ENCODE results near the gene ARHGEF28.

Gene ARHGEF28

DNA sequence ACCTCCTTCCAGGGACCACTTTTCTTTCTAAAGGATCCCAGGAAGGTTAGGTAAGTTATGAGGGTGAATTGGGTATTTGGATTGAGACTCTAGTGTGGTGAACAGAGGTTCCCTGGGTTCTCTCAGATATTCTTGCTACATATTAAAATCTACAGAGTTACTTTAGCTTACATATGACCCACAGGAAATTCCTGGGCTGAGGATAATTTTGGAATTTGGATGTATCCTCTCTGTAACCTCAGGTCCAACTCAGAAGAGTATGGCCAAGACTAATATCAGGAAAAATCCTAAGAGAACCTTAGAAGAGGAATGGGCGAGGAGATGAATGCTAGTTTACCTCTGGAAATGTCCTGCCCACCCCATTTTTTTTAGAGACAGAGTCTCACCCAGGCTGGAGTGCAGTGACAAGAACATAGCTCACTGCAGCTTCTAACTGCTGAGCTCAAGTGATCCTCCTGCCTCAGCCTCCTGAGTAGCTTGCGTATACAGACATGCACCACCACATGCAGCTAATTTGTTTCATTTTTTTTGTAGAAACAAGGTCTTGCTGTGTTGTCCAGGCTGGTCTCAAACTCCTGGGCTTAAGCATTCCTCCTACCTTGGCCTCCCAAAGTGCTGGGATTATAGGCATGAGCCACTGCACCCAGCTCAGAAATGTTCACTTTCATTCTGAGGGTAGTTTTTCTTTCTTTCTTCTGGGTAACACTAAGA, 196.4 kb downstream of the ARHGEF28 start:
- DNase-seq (ENCODE audit: low spot score) = no peak

DNA sequence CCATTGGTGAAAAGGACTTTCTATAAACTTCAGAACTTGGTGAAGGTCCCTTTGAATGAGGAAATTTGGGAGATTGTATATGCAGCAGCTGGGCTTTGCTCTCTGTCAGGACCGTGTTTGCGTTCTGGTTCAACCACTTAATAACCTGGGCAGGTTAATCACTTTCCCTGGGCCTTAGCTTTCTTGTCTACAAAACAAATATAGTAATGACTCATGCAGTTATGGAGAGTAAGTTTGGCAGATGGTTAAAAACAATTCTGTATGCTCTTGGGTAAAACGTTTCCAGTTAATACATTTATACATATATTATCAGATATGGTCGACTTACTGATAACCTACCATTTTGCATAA, 197.0 kb downstream of the ARHGEF28 start:
- DNase-seq (ENCODE audit: low spot score) = no peak

DNA sequence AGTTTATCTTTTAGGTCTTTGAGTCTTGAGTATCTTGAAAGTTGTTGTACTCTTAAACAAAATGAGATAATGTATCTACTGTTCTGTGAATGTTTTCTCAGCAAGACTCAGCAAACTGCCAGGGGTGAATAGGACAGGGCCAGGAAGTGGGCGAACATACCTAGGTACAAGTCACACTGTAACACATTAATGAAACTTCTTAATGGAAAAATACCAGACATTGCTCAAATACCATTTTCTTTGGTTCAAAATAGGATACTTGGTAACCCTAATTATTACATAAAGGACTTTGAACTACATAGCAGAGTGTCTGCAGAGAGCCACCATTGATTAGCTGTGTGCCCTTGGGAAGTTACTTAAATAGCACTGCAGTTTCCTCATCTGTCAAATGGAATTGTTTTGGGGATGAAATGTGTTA, 197.5 kb downstream of the ARHGEF28 start:
- no peak for DNase-seq (ENCODE audit: low spot score)

DNA sequence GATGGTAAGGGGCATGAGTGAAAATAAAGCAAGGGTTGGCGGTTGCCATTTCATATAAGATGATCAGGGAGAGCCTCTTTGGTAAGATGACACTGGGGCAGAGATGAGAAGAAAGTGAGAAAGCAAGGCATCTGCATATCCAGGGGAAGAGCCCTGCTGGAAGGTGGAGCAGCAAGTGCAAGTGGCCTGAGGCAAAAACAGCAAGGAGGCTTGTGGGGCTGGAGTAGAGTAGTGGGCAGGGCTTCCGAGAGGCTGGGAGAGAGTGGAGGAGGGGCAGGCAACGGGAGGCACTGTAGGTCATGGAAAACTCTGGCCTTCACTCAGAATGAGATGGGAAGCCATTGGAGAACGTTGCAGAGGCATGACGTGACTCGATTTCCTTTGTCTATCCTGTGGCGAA, 199.2 kb downstream of the ARHGEF28 start:
- DNase-seq (ENCODE audit: low spot score) = no peak

DNA sequence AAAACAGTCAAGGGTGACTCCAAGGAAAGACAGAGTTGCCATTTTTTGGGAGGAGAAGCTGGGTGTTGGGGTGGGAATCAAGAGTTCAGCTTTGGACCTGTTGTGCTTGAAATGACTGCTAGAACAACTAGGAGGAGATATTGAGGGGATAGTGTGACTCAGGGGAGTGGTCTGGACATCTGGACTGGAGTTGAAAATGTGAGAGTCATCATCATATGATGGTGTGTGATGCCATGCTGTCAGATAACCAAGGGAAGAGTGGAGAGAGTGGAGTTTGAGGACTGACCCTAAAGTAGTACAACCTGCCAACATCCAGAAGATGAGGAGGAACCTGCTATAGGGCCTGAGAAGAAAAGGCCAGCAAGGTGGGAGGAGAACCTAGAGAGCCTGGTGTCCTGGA, 199.7 kb downstream of the ARHGEF28 start:
- DNase-seq (ENCODE audit: low spot score) = no peak

DNA sequence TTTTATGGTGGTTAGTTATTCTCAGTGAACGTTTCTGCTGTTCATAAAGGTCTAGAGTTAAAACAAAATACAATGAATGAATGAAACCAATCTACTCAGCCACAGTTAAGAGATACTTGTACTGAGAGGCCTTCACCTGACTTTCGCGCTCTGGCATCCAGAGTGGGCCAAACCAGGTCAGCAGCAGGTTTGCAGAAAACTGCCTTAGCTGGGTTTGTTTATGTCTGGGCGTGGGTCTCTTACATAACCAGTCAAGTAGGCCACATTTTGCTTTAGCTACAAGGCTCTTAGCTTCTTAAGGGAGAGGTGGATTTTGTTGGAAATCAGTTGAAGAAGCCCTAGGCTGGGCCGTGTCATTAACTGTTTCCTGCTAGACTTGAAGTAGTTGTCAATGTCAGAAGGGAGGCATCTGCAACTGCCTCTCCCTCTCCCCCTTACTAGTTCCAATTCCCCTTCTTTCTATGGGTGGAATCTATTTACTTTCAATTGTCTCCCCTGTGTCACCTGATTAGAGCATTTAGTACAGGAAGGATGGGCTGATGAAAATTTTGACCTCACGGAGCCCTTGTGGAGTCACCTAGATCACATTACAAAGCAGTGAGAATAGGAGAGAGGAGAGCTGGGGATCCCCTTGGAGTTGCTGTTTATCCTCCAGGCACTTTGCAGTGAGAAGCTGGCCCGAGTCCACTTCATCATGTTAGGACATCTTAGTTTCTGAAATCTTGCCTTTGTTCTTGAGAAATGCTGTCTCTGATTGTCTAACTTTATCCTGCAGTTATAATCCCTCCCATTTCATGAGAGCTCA, 200.5 kb downstream of the ARHGEF28 start:
- DNase-seq (ENCODE audit: low spot score) = no peak

DNA sequence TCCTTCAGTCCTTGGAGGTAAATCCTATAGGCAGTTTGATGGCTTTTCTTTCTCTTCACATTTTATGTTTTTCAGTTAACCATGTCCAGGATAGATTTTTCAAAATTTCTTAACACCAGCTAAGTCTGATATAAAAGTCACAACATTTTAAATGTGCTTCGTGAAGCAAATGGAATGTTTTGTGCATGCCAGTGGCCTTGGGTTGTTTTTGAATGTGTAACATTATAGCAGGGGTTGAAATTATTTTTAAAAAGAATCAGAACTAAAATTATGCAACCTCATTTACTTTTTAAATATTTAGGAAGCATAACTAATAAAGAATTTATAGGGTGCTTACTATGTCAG, 201.1 kb downstream of the ARHGEF28 start:
- no peak for DNase-seq (ENCODE audit: low spot score)

DNA sequence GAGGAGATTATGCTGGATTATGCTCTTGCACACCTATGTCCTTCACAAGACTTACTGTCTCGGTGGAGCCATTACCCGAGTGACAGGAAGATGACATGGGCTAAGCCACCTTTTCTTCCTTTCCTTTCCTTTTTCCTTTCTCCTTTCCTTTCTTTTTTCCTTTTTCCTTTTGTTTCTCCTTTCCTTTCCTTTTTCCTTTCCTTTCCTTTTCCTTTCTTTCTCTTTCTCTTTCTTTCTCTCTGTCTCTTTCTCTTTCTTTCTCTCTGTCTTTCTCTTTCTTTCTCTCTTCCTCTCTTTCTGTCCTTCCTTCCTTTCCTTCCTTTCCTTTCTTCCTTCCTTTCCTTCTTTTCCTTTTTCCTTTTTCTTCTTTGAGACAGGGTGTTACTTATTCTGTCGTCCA, 202.5 kb downstream of the ARHGEF28 start:
- DNase-seq (ENCODE audit: low spot score) = no peak

DNA sequence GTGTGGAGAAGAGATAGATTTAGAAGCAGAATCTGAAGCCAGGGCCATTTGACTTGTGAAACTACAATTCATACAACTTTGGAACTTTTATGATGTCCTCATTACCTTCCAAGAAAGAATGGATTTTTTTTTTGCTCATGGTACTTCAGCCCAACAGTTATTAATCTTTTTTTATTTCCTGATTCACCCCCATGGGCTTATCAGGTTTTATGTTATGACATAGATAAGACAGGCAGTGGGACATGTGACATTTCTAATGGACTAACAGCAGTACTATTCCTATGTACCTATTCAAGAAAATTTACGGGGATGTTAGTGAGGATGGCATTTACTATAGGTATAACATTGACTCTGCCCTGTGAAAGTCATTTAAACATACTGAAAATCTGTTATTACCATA, 204.7 kb downstream of the ARHGEF28 start:
- no peak for DNase-seq (ENCODE audit: low spot score)

DNA sequence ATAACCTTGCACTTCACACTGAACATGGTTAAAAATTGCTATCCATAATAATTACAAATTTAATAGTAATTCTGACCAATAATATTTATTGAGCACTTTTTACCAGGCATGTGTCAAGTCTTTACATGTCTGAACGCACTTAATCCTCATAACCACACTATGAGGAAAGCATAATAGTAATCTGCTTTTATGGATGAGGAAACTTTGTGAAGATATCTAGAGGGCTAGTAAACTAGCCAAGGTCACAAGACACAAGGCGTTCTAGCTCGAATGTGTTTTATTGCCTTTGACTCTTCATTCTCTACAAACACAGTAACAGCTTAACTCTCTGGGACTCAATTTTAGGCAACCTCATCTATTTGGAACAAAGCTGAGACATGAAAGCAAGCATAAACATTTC, 205.1 kb downstream of the ARHGEF28 start:
- DNase-seq (ENCODE audit: low spot score) = no peak

DNA sequence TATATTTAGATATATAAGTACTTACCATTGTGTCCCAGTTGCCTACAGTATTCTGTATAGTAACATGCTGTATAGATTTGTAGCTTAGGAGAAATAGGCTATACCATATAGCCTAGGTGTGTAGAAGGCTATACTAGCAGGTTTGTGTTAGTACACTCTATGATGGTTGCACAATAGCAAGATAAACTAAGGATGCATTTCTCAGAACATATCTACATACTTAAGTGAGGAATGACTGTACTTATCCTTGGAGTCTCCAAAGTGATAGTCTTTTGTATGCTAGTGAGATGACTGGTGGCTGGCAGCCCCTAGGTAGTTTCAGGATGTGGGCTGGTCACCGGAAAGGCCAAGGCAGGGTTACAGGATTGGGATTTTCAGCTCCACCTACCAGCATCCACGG, 208.7 kb downstream of the ARHGEF28 start:
- DNase-seq (ENCODE audit: low spot score) = no peak

DNA sequence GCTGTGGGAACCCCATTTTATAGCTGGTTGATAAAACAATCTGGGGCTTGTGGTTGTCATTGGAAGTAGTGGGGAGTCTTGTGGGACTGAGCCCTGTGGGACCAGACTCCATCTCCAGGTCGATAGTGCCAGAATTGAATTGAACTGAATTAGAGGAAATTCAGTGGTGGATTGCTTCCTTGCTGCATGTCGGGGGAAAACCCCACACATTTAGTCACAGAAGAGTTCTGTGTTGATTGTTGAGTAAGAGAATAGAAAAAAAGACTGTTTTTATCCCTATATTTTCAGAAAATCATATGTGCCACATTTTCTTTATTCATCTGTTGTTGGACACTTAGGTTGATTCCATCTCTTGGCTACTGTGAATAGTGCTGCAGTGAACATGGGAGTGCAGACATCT, 209.7 kb downstream of the ARHGEF28 start:
- no peak for DNase-seq (ENCODE audit: low spot score)

DNA sequence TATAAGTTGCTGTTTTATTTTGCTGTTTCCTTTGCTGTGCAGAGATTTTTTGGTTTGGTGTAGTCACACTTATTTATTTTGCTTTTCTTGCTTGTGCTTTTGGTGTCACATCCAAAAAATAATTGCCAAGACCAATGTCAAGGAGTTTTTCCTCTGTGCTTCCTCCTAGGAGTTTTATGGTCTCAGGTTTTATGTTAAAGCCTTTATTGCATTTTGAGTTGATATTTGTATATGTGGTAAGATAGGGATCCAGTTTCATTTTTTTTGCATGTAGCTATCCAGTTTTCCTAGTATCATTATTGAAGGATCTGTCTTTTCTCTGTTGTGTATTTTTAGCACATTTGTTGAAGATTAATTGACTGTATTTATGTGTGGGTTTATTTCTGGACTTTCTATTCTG, 210.6 kb downstream of the ARHGEF28 start:
- no peak for DNase-seq (ENCODE audit: low spot score)

DNA sequence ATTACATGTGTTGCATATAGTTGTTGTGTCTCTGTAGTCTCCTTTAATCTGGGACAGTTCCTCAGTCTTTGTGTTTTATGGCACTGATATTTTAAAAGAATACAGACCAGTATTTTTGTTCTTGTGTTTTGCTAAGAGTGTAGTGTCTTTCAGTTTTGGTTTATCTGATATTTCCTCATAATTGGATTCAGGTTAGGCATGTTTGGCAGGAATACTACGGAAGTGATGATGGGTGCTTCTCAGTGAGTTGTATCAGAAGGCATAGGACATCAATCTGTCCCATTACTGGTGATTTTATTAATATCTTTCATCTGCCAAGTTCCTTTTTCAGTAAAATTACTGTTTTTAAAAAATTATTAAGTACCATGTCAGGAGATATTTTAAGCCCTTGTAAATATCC, 212.9 kb downstream of the ARHGEF28 start:
- DNase-seq (ENCODE audit: low spot score) = no peak

DNA sequence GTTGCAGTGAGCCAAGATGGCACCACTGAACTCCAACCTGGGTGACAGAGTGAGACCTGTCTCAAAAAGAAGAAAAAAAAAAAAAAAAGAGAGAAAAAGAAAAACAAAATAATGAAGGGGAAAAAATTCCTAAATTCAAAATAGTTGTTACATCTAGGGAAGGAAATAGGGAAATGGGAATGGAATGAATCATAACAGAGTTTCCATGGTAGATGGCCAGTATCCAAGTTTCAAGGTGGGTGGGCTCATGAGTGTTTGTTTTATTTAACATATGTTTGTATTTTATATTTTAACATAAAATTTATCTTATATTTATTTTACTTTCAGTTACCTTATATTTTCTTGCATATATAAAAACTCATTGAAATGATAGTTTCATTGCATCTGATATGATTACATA, 215.6 kb downstream of the ARHGEF28 start:
- no peak for DNase-seq (ENCODE audit: low spot score)

DNA sequence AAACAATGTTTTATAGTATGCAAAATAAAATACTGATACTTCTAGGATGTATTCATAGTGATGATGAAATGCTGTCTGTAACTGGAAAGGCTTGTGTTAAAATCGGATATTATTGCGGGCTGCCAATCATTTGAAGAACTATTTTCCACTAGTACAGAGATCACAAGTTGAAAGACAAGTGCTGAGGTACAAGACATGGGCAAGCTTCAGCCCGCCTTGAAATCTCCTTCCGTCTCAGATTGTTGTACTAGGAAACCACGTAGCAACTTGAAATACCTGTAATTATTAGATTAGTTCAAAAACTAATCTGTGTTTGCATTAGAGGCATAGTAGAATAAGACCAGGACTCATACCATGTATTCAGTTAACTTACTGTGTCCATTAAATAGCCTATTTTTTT, 218.2 kb downstream of the ARHGEF28 start:
- no peak for DNase-seq (ENCODE audit: low spot score)

DNA sequence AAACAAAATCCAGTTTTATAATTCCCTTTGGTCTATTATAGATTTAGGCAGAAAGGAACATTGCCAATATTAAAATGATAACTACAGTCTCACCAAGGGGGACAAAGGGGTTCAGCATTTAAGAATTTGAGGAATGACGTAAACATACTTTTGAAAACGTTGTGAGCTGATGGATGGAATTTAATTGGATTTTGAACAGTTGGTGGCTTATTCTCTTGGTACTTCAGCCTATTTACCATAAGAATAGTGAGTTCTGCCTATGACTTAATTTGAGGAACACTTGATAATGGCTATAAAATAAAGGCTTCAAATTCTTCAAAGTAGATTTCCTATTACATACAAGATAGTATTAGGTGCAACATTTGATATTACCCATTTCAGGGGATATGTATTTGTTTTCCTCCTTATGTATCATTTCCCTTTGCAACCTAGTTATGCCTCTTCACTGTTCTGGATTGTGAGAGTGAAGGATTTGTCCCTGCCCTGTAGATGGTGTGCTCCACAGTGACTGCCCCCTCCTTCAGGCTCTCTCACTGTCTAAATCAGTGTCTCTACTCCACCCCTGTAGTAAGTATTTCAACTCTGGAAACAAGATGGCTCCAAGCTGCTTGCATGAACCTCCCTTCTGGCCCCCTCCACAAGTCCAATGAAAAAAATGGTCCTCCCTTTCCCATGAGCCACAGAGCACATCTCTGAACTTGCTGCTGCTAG, 225.6 kb downstream of the ARHGEF28 start:
- DNase-seq (ENCODE audit: low spot score) = no peak

DNA sequence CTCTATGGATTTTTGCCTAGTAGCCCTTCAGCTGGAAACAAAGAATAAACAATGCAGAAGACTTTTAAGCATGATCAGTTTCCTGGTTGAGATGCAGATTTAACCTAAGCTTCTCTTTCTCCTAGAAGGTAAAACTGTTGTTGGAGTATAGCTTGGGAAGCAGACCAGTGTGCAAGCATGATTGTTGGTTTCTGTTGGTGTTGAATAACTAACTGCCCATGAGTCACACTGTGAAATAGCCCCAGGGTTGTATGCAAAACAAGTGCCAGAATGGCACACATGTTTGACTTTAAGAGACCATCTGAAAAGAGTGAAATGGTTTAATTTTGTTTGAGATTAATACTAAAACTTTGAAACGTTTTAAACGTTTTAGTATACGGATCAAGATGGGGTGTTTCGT, 227.1 kb downstream of the ARHGEF28 start:
- no peak for DNase-seq (ENCODE audit: low spot score)

DNA sequence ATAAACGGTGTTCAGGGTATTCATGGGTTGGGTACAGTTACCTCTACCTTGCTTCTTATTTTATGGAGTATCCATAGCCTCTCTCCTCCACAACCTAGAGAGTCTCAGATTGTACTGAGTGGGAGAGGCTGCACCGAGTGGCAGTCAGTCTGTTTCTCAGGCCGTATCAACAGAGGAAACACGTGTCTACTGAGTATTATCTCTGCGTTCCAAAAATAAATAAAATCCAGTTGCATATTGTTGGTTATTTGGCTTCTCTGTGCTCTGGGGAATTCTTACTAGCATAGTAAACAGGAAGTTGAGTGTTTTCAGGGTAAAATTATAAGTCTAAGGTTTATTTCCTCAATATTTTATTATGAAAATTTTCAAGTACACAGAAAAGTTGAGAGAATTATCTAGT, 231.0 kb downstream of the ARHGEF28 start:
- peak; percentile 40 for DNase-seq (ENCODE audit: low spot score)

DNA sequence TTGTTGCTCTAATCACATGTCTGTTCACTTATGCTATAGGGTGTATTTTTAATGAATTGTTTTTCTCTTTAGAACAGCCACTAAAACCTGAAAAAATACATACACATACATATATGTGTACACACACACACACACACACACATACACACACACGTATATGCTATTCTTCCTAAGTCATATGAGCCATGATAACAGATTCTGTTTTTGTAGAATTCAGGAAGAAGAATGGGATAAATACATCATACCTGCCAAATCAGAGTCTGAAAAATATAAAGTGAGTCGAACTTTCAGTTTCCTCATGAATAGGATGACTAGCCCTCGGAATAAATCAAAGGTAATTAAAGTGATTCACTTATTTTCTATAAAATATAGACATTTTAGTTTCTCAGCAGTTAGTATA, 231.4 kb downstream of the ARHGEF28 start:
- DNase-seq (ENCODE audit: low spot score) = no peak

DNA sequence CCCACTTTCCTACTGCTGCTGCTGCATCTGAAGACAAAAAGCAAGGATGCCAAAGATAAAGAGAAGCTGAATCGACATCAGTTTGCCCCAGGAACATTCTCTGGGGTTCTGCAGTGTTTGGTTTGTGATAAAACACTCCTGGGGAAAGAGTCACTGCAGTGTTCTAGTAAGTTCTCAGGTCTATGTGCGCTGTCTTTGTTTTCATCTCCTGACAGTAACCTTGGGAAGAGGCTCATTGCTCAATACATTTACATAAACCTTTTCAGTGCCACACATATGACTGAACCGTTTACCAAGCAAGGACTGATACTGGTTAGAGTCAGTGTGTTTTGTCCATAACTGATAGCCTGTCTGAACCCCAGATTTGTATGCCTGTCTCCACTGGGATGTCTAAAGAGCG, 232.1 kb downstream of the ARHGEF28 start:
- DNase-seq (ENCODE audit: low spot score) = no peak

DNA sequence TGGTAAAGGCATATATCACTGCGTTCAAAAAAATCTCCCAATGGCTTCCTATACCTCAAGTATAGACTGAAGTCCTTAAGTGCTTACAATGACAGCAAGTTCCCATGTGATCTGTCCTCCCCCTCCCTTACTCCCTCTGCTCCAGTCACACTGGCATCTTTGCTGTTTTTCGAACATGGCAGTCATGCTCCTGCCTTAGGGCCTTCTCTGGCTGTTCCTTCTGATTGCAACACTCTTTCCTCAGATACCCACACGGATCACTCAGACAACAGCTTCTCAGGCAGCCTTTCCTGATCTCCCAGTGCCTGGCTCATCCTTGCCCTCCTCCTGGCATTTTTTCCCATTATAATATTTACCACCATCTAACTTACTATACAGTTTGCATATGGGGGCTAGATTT, 232.8 kb downstream of the ARHGEF28 start:
- no peak for DNase-seq (ENCODE audit: low spot score)

DNA sequence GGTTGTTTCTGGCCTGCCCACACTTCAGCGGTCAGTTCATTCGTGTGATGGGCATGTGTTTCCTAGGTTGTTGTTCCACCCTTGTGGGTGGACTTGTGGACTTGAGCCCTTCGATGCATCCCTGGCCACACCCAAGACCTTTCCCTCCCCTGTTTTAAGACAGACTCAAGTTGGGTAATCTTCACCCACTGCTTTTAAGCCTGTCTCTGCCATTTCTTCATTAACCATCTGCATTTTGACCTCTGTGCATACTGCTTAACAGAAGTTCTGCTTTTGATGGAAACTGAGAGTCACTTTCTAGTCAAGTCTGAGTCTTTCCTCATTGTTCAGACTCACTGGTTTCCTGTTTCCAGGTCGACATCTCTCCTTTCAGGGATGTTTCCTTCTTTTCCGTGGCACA, 233.7 kb downstream of the ARHGEF28 start:
- DNase-seq (ENCODE audit: low spot score) = no peak
